NCI-H1694 (cell line): ENCODE data around the gene ABCA12.

Experiments used
- DNase-seq: peaks from one replicate; lab custom pipeline; 2025; lab: John Stamatoyannopoulos, UW

ABCA12 gene

DNA sequence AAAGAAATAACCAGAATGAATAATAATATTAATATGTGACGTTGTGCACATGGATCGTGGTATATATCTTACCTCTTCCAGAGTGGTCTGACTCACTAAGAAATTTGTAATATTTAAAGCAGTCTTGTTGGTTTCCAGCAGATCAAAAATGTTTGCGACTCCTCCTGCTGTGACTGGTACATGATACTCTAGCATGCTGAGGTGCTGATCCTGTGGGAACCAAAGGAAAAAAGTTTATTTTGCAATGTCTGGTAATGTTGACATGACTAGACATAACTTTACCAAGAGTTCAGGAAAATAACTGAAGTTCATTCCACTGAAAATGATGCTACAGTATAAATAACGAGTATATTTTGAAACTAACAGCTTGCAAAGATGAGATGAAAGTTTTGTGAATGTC, 204.4 kb downstream of the ABCA12 start:
- DNase-seq = no peak

GRCh38 chr2:214904634-214905033, 233.8 kb downstream of the ABCA12 start:
- DNase-seq = no peak

DNA sequence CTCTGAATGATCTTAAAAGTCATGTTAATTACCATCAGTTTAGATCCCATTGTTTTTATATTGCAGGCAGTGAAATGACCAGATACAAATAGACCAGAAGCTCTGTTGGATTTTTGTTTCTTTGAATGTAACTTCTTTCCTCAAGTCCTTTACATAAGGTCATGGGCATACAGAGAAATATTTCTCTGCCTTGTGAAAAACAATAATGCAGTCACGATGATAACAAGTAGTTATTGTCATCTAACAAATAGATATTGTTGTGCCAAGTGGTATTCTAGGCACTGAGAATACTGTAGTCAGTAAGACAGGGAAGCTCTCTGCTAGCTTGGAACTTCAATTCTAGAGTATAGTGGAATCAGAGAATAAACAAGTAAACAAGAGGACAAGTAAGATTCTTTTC, 234.2 kb downstream of the ABCA12 start:
- DNase-seq = no peak

DNA sequence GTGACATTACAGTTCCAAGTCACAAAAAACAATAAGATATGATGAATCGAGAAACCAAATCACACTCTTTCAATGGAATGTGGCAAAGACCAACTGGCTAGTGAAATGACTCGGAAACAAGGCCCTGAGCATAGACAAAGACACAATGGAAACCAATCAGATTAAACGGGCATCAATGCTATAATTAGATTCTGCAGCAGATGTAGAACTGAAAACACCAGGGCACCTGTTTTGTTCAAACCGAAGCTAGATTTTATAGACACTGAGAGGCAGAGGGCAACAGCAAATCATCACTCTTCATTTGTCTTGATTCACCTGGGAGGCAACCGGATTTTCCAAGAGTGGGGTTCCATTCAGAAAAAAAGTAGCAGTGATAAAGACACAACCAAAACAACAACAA, 236.1 kb downstream of the ABCA12 start:
- DNase-seq = no peak

DNA sequence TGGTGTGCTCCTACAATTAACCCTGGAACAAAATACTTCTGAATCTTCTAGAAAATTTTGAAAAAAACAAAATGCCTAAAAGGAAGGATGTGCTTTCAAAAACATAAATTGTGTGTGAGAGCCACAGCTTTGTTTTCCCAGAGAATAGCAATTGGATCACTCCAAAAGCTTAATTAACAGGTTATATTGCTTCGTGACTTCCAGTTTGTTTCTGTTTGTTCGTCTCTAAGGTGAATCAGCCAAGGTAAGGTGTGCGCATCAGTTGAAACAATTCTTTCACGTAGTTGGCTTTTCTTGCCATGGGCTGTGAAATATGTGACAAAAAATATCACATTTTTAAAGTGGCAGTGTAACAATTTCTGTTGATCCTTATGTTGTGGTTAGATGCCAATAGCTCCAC, 238.7 kb downstream of the ABCA12 start:
- DNase-seq = no peak

GRCh38 chr2:214896274-214896673, 242.2 kb downstream of the ABCA12 start:
- DNase-seq = no peak

DNA sequence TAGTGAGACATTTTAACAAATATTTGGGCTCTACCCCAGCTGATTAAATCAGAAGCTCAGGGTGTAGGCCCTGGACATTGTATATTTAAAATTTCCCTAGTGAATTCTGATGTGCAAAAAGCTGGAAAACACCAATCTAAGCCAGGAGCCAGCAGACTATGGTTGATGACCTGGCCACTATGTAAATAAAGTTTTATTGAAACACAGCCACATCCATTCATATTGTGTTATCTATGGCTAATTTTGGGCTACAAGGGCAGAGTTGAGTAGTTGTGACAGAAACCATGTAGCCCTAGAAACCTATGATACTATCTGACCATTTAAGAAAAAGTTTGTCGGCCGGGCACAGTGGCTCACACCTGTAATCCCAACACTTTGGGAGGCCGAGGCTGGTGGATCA, 243.0 kb downstream of the ABCA12 start:
- no peak for DNase-seq

DNA sequence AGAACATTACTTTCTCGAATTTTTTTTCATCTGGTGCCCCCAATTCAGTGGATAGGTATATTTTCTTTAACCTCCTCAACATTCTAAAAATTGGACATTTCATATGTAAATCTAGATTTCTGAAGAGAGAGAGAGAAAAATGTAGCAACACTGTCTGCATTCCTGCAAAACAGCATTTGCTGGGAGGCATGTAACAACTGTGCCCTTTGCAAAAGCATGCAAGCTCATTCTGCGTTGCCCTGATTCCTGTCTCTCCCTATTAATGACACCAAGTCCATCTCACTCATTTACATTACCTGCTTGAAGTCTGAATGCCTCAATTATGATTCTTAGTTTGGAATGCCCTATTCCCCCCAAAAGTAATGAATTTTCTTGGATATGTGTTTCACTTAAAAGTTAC, 249.1 kb downstream of the ABCA12 start:
- no peak for DNase-seq

DNA sequence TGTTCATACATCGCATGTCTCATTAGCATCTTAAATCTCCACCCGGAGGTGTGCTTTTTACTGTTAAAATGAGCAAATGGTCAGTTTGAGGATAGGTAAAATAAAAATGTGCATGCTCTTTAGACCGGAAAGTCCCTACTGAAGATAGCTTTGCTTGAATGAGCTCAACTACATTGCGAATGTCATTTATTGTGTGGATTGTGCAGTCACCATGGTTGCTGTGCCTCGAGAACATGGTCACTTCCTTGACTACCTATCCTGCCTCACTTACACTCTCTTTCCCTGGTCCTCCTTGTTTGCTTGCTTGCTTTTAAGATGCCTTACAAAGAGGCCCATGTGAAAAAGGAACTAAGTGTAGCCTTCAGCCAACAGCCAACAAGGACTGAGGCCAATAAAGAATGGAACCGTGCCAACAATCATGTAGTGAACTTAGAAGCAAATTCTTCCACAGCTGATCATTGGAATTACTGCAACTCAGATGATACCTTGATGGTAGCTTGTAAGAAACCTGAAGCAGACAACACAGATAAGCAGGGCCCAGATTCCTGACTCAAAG, 256.7 kb downstream of the ABCA12 start:
- DNase-seq = no peak
